Chondrocyte (in vitro differentiated cells): ENCODE results near the gene TICAM2. TPM values are rescaled to one million over a fixed set of nuclear protein-coding genes. Genes with fewer than 3 reads are reported as not detected.

Experiments used
- DNase-seq: peaks from one replicate; pipeline ENCODE4 v3.0.0; 2021; ENCODE audit warnings: mixed read lengths, low spot score
- H3K27ac Mint-ChIP-seq: one replicate; pipeline ENCODE4 v1.8.0; 2021; ENCODE audit warnings: mild to moderate bottlenecking, moderate library complexity, mixed read lengths; ENCODE audit not compliant: unreplicated experiment
- H3K27me3 Mint-ChIP-seq: 2 replicates; pipeline ENCODE4 v1.8.0; 2021; ENCODE audit warnings: low read depth, mixed read lengths
- H3K36me3 Mint-ChIP-seq: 2 replicates; pipeline ENCODE4 v1.8.0; 2021; ENCODE audit warnings: low read depth, mixed read lengths
- H3K4me1 Mint-ChIP-seq: 2 replicates; pipeline ENCODE4 v1.8.0; 2021; ENCODE audit warnings: low read depth, mild to moderate bottlenecking, mixed read lengths
- H3K4me3 Mint-ChIP-seq: one replicate; pipeline ENCODE4 v1.8.0; 2021; ENCODE audit warnings: mild to moderate bottlenecking, moderate library complexity, mixed read lengths; ENCODE audit not compliant: unreplicated experiment
- H3K9me3 Mint-ChIP-seq: 2 replicates; pipeline ENCODE4 v1.8.0; 2021; ENCODE audit warnings: low read depth, mixed read lengths
- total RNA-seq: library from RNA; stranded (reverse); gene quantifications from 3 replicates; pipeline ENCODE4 v1.2.1, GENCODE V29; 2021
- TF ChIP-seq, protein P1 (sequence below): fragments of 200-600 bp; sonication (generic); IDR thresholded peaks from 2 replicates; pipeline ENCODE4 v1.5.0; 2021; ENCODE audit warnings: antibody characterized with exemption, mild to moderate bottlenecking, moderate library complexity

Gene TICAM2
- total RNA-seq, 1 donor from 2014 or later = 4.7 TPM

DNA sequence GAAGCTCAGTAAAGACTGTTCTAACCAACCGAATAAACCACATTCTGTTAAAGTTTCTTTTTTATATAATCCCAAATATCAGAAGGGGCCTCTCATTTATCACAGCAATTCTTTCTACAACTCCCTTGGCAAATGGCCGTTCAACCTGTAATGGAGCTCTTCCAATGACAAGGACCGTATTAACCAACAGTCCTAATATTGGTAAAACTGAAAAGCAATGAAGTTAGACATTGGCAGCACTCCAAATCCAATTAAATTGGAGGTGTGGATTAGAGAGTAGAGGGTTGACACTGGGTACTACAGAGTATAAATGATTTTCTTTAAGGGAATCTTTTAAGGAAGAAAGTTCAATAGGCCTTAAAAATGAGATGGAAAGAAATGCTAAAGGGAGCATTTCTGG lies 22.7 kb upstream of the TICAM2 start:
- Mint-ChIP-seq H3K9me3 (peaks cover 2% of the 10 kb centered on the region), H3K27ac (peak overlapping the region; percentile 60), H3K36me3 (peaks cover 2% of the 10 kb centered on the region), H3K27me3 (no peaks in the 10 kb centered on the region), H3K4me3 (no peak overlapping the region), H3K4me1 (peaks cover 23% of the 10 kb centered on the region)
- DNase-seq = no peak
- TF ChIP-seq, protein P1, sequence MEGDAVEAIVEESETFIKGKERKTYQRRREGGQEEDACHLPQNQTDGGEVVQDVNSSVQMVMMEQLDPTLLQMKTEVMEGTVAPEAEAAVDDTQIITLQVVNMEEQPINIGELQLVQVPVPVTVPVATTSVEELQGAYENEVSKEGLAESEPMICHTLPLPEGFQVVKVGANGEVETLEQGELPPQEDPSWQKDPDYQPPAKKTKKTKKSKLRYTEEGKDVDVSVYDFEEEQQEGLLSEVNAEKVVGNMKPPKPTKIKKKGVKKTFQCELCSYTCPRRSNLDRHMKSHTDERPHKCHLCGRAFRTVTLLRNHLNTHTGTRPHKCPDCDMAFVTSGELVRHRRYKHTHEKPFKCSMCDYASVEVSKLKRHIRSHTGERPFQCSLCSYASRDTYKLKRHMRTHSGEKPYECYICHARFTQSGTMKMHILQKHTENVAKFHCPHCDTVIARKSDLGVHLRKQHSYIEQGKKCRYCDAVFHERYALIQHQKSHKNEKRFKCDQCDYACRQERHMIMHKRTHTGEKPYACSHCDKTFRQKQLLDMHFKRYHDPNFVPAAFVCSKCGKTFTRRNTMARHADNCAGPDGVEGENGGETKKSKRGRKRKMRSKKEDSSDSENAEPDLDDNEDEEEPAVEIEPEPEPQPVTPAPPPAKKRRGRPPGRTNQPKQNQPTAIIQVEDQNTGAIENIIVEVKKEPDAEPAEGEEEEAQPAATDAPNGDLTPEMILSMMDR = no peak

DNA sequence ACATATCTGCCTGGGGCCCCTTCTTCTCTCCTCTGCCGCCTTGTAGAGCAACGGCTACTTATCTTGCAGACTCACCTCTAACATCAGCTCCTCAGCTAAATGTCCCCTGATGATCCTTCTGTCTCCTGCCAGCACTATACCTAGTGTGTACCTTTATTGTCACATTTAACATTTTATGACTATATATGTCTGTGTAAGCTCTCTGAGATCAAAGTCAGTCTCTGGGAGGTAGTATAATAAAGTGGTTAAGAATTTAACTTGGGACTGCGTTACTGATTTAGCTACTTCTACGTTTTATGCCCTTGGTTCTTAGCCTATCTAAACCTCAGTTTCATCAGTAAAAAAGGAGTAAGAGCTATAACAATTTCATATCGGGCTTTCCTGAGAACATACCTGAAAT lies 21.4 kb upstream of the TICAM2 start:
- Mint-ChIP-seq H3K27me3 (no peaks in the 10 kb centered on the region), H3K36me3 (peaks cover 8% of the 10 kb centered on the region), H3K4me1 (peaks cover 23% of the 10 kb centered on the region), H3K27ac (no peak overlapping the region), H3K9me3 (no peaks in the 10 kb centered on the region), H3K4me3 (no peak overlapping the region)
- DNase-seq = no peak
- TF ChIP-seq, protein P1 = no peak

DNA sequence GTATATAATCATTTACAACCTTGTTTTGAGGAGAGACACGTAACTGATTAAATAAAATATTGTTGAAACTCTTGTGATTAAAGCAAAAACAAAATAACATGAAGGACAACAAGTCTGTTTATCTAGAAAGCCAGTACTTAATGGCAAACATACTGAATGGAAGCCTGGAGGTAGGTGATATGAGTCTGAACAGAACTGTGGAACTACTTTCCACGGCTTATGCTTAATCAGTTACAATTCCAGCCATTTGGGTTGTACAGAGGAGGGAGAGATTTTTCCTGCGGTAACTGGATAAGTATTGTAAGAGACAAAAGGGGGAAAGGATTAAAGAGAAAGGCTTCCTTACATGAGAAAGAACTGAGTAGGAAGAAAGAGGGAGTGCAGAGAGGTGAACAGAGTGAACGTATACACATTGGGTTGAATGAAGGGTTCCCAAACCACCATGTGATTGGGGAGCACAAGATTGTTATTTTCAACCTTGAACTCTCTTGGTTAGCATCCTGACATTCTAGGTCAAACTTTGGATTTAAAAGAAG lies 19.2 kb upstream of the TICAM2 start:
- TF ChIP-seq, protein P1 = no peak
- peaks cover 21% of the 10 kb centered on the region for H3K4me1 Mint-ChIP-seq
- H3K27me3 Mint-ChIP-seq = no peaks in the 10 kb centered on the region
- no peak for DNase-seq
- H3K4me3 Mint-ChIP-seq = no peak overlapping the region
- peaks cover 12% of the 10 kb centered on the region for H3K36me3 Mint-ChIP-seq
- no peaks in the 10 kb centered on the region for H3K9me3 Mint-ChIP-seq
- H3K27ac Mint-ChIP-seq = no peak overlapping the region

- TF ChIP-seq, protein P1 = no peak
- no peak for DNase-seq
- Mint-ChIP-seq H3K4me1 (peaks cover 5% of the 10 kb centered on the region), H3K36me3 (peaks cover 25% of the 10 kb centered on the region), H3K4me3 (no peak overlapping the region), H3K27me3 (no peaks in the 10 kb centered on the region), H3K27ac (no peak overlapping the region), H3K9me3 (no peaks in the 10 kb centered on the region)
Observed at GRCh38 chr5:115616892-115617291, 14.6 kb upstream of the TICAM2 start.

GRCh38 chr5:115616472-115616871 lies 14.2 kb upstream of the TICAM2 start:
- no peak overlapping the region for H3K4me3 Mint-ChIP-seq
- H3K27ac Mint-ChIP-seq = no peak overlapping the region
- TF ChIP-seq, protein P1 = no peak
- H3K27me3 Mint-ChIP-seq = no peaks in the 10 kb centered on the region
- peaks cover 25% of the 10 kb centered on the region for H3K36me3 Mint-ChIP-seq
- H3K9me3 Mint-ChIP-seq = no peaks in the 10 kb centered on the region
- no peak for DNase-seq
- H3K4me1 Mint-ChIP-seq = peaks cover 3% of the 10 kb centered on the region
